Activated B cell treated with CpG ODN at 0.5 μM for 24 hours (primary cell): Measurements from ENCODE around the gene PPM1H. TPM values are rescaled to one million over a fixed set of nuclear protein-coding genes. Genes with fewer than 3 reads are reported as not detected.

ENCODE experiments used
- ATAC-seq: fragments of 200-7000 bp; cut with Tn5 transposase; one replicate; pipeline ENCODE4 v1.10.0; 2021; ENCODE audit warnings: low read depth, mild to moderate bottlenecking, moderate library complexity
- CTCF ChIA-PET: fragments of 350-600 bp; sonication (Branson Sonifier 250); formaldehyde crosslinking; loops from one replicate; lab custom pipeline; 2021; ENCODE audit warnings: antibody characterized with exemption; lab: Charles Lee
- POLR2A ChIA-PET: fragments of 350-600 bp; sonication (Branson Sonifier 250); formaldehyde crosslinking; loops from one replicate; lab custom pipeline; 2021; ENCODE audit warnings: antibody characterized with exemption; lab: Charles Lee
- DNase-seq: peaks from one replicate; pipeline ENCODE4 v3.0.0; 2022
- H3K27ac Mint-ChIP-seq: one replicate; pipeline ENCODE4 v1.8.0; 2020; ENCODE audit warnings: mixed read lengths
- H3K27me3 Mint-ChIP-seq: one replicate; pipeline ENCODE4 v1.8.0; 2021; ENCODE audit warnings: mixed read lengths
- H3K36me3 Mint-ChIP-seq: one replicate; pipeline ENCODE4 v1.8.0; 2021; ENCODE audit warnings: low read depth, mixed read lengths
- H3K4me1 Mint-ChIP-seq: one replicate; pipeline ENCODE4 v1.8.0; 2021; ENCODE audit warnings: mixed read lengths
- H3K4me3 Mint-ChIP-seq: one replicate; pipeline ENCODE4 v1.8.0; 2020; ENCODE audit warnings: mild to moderate bottlenecking, mixed read lengths
- H3K9me3 Mint-ChIP-seq: one replicate; pipeline ENCODE4 v1.8.0; 2020; ENCODE audit warnings: mixed read lengths
- CTCF ChIP-seq: fragments of 200-600 bp; IDR thresholded peaks from one replicate; pipeline ENCODE4 v1.8.0; 2022; ENCODE audit warnings: antibody characterized with exemption, mild to moderate bottlenecking
- intact Hi-C: fragments of 100-400 bp; cut with micrococcal nuclease; formaldehyde crosslinking; loops from one replicate; pipeline ENCODE4 v1.15.1; 2024
- total RNA-seq: library from RNA; stranded (reverse); gene quantifications from 2 replicates; pipeline ENCODE4 v1.2.3, GENCODE V29; 2022

Gene PPM1H
- total RNA-seq, 1 donor from 2014 or later, result not detected

GRCh38 chr12:62799126-62799736 lies 135.7 kb downstream of the PPM1H start:
- ChIA-PET CTCF (interaction anchor here (1.1 to 8.2 kb wide), 13 partner anchors 8 to 363 kb away, joined by 3 to 239 read pairs (median 5); no protein-coding TSS in a partner anchor), POLR2A (interaction anchor here (1.2 kb wide), 1 partner anchor 196 kb away, joined by 5 read pairs; no protein-coding TSS in a partner anchor)
- Mint-ChIP-seq H3K4me3 (no peak overlapping the region), H3K27me3 (peaks cover 2% of the 10 kb centered on the region), H3K9me3 (no peaks in the 10 kb centered on the region), H3K36me3 (no peaks in the 10 kb centered on the region), H3K27ac (no peak overlapping the region), H3K4me1 (peaks cover 3% of the 10 kb centered on the region)
- ATAC-seq (peak; percentile 93), DNase-seq (no peak)
- intact Hi-C loops, result loop anchor here (1.0 to 10.0 kb wide), 3 partner anchors 218 to 534 kb away; partner anchors contain the start of gene USP15
- TF ChIP-seq CTCF, result peak; percentile 75

GRCh38 chr12:62794218-62794583 lies 140.7 kb downstream of the PPM1H start:
- DNase-seq, result no peak

GRCh38 chr12:62793256-62794217 lies 141.4 kb downstream of the PPM1H start:
- CTCF ChIA-PET, result interaction anchor here (0.7 to 8.2 kb wide), 23 partner anchors 7 to 380 kb away, joined by 3 to 239 read pairs (median 4); no protein-coding TSS in a partner anchor
- H3K27ac Mint-ChIP-seq, result no peak overlapping the region
- intact Hi-C loops, result loop anchor here (1.0 to 10.0 kb wide), 5 partner anchors 190 to 529 kb away; partner anchors contain the start of gene USP15
- no peaks in the 10 kb centered on the region for H3K9me3 Mint-ChIP-seq
- peak; percentile 93 for TF ChIP-seq CTCF
- no peaks in the 10 kb centered on the region for H3K36me3 Mint-ChIP-seq
- no peaks in the 10 kb centered on the region for H3K4me1 Mint-ChIP-seq
- peak; percentile 82 for ATAC-seq
- H3K27me3 Mint-ChIP-seq, result no peaks in the 10 kb centered on the region
- POLR2A ChIA-PET, result interaction anchor here (3.4 kb wide), 1 partner anchor 190 kb away, joined by 21 read pairs; no protein-coding TSS in a partner anchor
- DNase-seq, result peak; percentile 67
- H3K4me3 Mint-ChIP-seq, result no peak overlapping the region

More at GRCh38 chr12:62794218-62794583, 140.7 kb downstream of the PPM1H start:
- CTCF ChIA-PET, result interaction anchor here (0.7 to 8.2 kb wide), 23 partner anchors 8 to 381 kb away, joined by 3 to 239 read pairs (median 4); no protein-coding TSS in a partner anchor
- POLR2A ChIA-PET, result interaction anchor here (3.4 kb wide), 1 partner anchor 191 kb away, joined by 21 read pairs; no protein-coding TSS in a partner anchor
- Mint-ChIP-seq H3K9me3 (no peaks in the 10 kb centered on the region), H3K4me3 (no peak overlapping the region), H3K27me3 (peaks cover under 1% of the 10 kb centered on the region), H3K4me1 (no peaks in the 10 kb centered on the region), H3K36me3 (no peaks in the 10 kb centered on the region), H3K27ac (no peak overlapping the region)
- intact Hi-C loops, result loop anchor here (1.0 to 10.0 kb wide), 5 partner anchors 191 to 529 kb away; partner anchors contain the start of gene USP15
- ATAC-seq, result no peak
- no peak for TF ChIP-seq CTCF

- ATAC-seq (no peak), DNase-seq (no peak)
- intact Hi-C loops, result loop anchor here (10.0 kb wide), 1 partner anchor 528 kb away; the partner anchor contains the start of gene USP15
- POLR2A ChIA-PET, result interaction anchor here (3.4 kb wide), 1 partner anchor 189 kb away, joined by 21 read pairs; no protein-coding TSS in a partner anchor
- H3K27me3 Mint-ChIP-seq, result no peaks in the 10 kb centered on the region
- no peak overlapping the region for H3K27ac Mint-ChIP-seq
- H3K4me1 Mint-ChIP-seq, result no peaks in the 10 kb centered on the region
- H3K4me3 Mint-ChIP-seq, result no peak overlapping the region
- H3K9me3 Mint-ChIP-seq, result no peaks in the 10 kb centered on the region
- TF ChIP-seq CTCF, result no peak
- CTCF ChIA-PET, result interaction anchor here (1.4 to 3.1 kb wide), 2 partner anchors 210 to 354 kb away, joined by 10 to 23 read pairs; no protein-coding TSS in a partner anchor
- H3K36me3 Mint-ChIP-seq, result no peaks in the 10 kb centered on the region
These were observed 142.6 kb downstream of the PPM1H start for GRCh38 chr12:62792236-62792870.
